Measurements from ENCODE around the gene POC1B.

GRCh38 chr12:89517720-89518119 lies 8.1 kb downstream of the POC1B start:
- no peak for TF ChIP-seq POLR2A (IDR thresholded peaks at IDR 0.05; ENCODE audit: low read depth, low read length)
- TF ChIP-seq POLR2AphosphoS5 (IDR thresholded peaks at IDR 0.05; ENCODE audit: low read depth, low read length) = no peak
- no peak for TF ChIP-seq TAF1 (IDR thresholded peaks at IDR 0.05; ENCODE audit: low read depth, low read length)
- TF ChIP-seq POU2F2 (IDR thresholded peaks at IDR 0.05; ENCODE audit: low read depth, low read length) = no peak
